Kidney epithelial cell (primary cell): ENCODE results near the gene PRSS36. TPM values are rescaled to one million over a fixed set of nuclear protein-coding genes. Genes with fewer than 3 reads are reported as not detected.

Experiments used
- DNase-seq: peaks from one replicate; pipeline ENCODE4 v3.0.0-alpha.2; 2010; ENCODE audit warnings: low read depth
- H3K27me3 ChIP-seq: 2 replicates; pipeline ENCODE4 v1.6.0; 2011; ENCODE audit warnings: low read length; ENCODE audit not compliant: control insufficient read depth, insufficient read depth
- H3K36me3 ChIP-seq: 2 replicates; pipeline ENCODE4 v1.5.1; 2011; ENCODE audit warnings: low read length; ENCODE audit not compliant: control insufficient read depth, insufficient read depth
- H3K4me3 ChIP-seq: 2 replicates; pipeline ENCODE4 v1.5.1; 2011; ENCODE audit warnings: low read depth, mild to moderate bottlenecking, control low read depth, low read length
- CTCF ChIP-seq: IDR thresholded peaks from 2 replicates; pipeline ENCODE4 v1.5.1; 2011; ENCODE audit warnings: mild to moderate bottlenecking, moderate library complexity, low read length, control low read depth, inconsistent platforms; ENCODE audit not compliant: insufficient read depth, poor library complexity, severe bottlenecking
- total RNA-seq: library from RNA; depleted of rRNA; stranded (reverse); fragments of >200 nt; gene quantifications from 2 replicates; pipeline ENCODE4 v1.2.3, GENCODE V29; 2015

The PRSS36 gene
- total RNA-seq, 1 donor from 2014 or later, result 1.5 TPM

DNA sequence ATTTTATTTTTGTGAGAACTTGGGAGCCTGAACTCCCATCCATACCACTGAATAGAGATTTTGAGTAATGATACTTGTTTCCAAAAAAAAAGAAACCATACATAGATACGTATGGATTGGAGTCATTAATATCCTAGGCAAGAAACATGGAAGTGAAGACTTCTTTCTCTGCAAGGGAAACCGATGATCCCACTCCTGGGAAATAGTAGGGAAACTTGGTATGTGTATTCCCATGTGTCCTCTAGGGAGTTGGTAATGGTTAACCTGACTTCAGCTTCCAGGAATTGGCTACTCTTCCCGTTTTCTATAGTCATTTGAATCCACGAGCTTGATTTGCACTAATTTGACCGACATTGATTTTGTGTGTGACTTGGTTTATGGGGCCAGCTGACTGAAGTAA is 35.5 kb upstream of the PRSS36 start:
- no peak for TF ChIP-seq CTCF
- H3K27me3 ChIP-seq, result no peaks in the 10 kb centered on the region
- DNase-seq, result no peak
- H3K36me3 ChIP-seq, result peaks cover 11% of the 10 kb centered on the region
- no peak overlapping the region for H3K4me3 ChIP-seq

GRCh38 chr16:31184888-31185287 is 35.0 kb upstream of the PRSS36 start:
- Histone ChIP-seq H3K36me3 (peaks cover 8% of the 10 kb centered on the region), H3K27me3 (no peaks in the 10 kb centered on the region), H3K4me3 (no peak overlapping the region)
- DNase-seq, result no peak
- no peak for TF ChIP-seq CTCF

DNA sequence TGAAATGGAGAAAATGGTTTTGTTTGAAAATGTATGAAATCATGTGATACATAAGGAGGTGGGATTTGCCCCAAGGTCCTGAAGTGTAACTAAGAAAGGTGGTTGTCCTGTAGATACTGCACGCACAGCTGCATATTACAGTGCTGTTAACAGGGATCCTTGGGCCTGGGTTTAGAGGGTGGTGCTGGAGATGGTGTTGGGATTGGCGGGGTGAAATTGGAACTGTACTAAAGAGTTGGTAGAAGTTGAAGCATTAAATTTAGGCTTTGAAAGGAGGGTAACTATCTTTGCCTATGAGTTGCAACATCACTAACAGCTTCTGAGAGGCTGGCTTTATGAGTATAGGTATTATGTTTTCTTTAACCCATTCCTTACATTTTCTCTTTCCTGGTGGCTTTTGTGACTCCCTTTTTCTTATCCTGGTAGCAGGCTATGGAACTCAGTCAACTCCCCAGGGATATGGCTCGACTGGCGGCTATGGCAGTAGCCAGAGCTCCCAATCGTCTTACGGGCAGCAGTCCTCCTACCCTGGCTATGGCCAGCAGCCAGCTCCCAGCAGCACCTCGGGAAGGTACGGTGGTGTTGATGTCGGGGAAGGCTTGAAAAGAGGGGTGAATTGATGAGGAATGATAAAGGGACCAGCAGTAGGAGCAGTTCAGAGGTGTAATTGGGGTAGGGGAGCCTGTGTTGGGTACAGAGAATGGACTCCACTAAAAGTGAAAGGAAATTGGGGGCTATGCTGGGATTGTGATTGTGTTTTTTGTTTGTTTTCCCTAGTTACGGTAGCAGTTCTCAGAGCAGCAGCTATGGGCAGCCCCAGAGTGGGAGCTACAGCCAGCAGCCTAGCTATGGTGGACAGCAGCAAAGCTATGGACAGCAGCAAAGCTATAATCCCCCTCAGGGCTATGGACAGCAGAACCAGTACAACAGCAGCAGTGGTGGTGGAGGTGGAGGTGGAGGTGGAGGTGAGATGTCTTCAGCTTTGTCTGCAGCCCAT is 33.9 kb upstream of the PRSS36 start:
- H3K4me3 ChIP-seq, result no peak overlapping the region
- no peak for TF ChIP-seq CTCF

DNA sequence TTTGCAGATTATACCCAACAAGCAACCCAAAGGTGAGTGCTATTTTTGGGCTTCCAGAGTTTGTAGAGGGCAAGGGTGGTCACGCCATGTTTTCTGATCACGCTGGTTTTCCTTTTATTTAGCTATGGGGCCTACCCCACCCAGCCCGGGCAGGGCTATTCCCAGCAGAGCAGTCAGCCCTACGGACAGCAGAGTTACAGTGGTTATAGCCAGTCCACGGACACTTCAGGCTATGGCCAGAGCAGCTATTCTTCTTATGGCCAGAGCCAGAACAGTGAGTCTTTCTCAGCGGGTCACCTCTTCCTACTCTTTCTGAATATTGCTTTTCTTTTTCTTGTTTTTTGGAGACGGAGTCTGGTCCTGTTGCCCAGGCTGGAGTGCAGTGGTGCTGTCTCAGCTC is 32.5 kb upstream of the PRSS36 start:
- TF ChIP-seq CTCF, result no peak
- Histone ChIP-seq H3K27me3 (no peaks in the 10 kb centered on the region), H3K36me3 (peaks cover 5% of the 10 kb centered on the region), H3K4me3 (peak overlapping the region; percentile 63)
- no peak for DNase-seq

More for the DNA sequence above, 33.9 kb upstream of the PRSS36 start:
- Histone ChIP-seq H3K27me3 (no peaks in the 10 kb centered on the region), H3K36me3 (peaks cover 8% of the 10 kb centered on the region)
- no peak for DNase-seq

- DNase-seq, result no peak
- Histone ChIP-seq H3K36me3 (peaks cover 4% of the 10 kb centered on the region), H3K4me3 (peak overlapping the region; percentile 63), H3K27me3 (no peaks in the 10 kb centered on the region)
- no peak for TF ChIP-seq CTCF
Observed at GRCh38 chr16:31181102-31181830, 31.4 kb upstream of the PRSS36 start.
